ENCODE data around the gene ABCA6. TPM values are rescaled to one million over a fixed set of nuclear protein-coding genes. Genes with fewer than 3 reads are reported as not detected.

Gene ABCA6
- total RNA-seq, 1 donor from 2014 or later: not detected

GRCh38 chr17:69062860-69063581 is 78.7 kb downstream of the ABCA6 start:
- Mint-ChIP-seq H3K27ac (no peak overlapping the region), H3K9me3 (no peaks in the 10 kb centered on the region), H3K4me3 (no peak overlapping the region), H3K27me3 (ENCODE audit: insufficient read depth) (peaks cover 10% of the 10 kb centered on the region), H3K36me3 (ENCODE audit: low read depth) (no peaks in the 10 kb centered on the region), H3K4me1 (ENCODE audit: low read depth) (peaks cover 14% of the 10 kb centered on the region)
- intact Hi-C loops (cut with micrococcal nuclease): no loop called here
- no peak for DNase-seq (ENCODE audit: low spot score)

GRCh38 chr17:69061721-69062556 is 79.8 kb downstream of the ABCA6 start:
- H3K27ac Mint-ChIP-seq: no peak overlapping the region
- no peak for DNase-seq (ENCODE audit: low spot score)
- H3K27me3 Mint-ChIP-seq (ENCODE audit: insufficient read depth): peaks cover 10% of the 10 kb centered on the region
- H3K4me3 Mint-ChIP-seq: no peak overlapping the region
- H3K36me3 Mint-ChIP-seq (ENCODE audit: low read depth): no peaks in the 10 kb centered on the region
- peaks cover 14% of the 10 kb centered on the region for H3K4me1 Mint-ChIP-seq (ENCODE audit: low read depth)
- peaks cover 2% of the 10 kb centered on the region for H3K9me3 Mint-ChIP-seq
- intact Hi-C loops (cut with micrococcal nuclease): no loop called here

GRCh38 chr17:69060822-69061221 is 80.9 kb downstream of the ABCA6 start, which contains the start of gene ABCA9:
Gene ABCA9 (minus strand): TSS chr17:69060927. CDS start chr17:69051126, 9,801 bp downstream.
- Mint-ChIP-seq H3K4me1 (ENCODE audit: low read depth) (peaks cover 8% of the 10 kb centered on the region), H3K27ac (no peak within 1 kb of the TSS), H3K36me3 (ENCODE audit: low read depth) (no peaks in the 10 kb centered on the region), H3K27me3 (ENCODE audit: insufficient read depth) (peaks cover 5% of the 10 kb centered on the region), H3K4me3 (no peak within 1 kb of the TSS), H3K9me3 (peaks cover 6% of the 10 kb centered on the region)
- intact Hi-C loops (cut with micrococcal nuclease): no loop called here
- no peak for DNase-seq (ENCODE audit: low spot score)

- DNase-seq (ENCODE audit: low spot score): no peak
- Mint-ChIP-seq H3K4me3 (no peak overlapping the region), H3K36me3 (ENCODE audit: low read depth) (no peaks in the 10 kb centered on the region), H3K9me3 (peaks cover 6% of the 10 kb centered on the region), H3K27me3 (ENCODE audit: insufficient read depth) (peaks cover 4% of the 10 kb centered on the region), H3K27ac (no peak overlapping the region), H3K4me1 (ENCODE audit: low read depth) (peaks cover under 1% of the 10 kb centered on the region)
- intact Hi-C loops (cut with micrococcal nuclease): no loop called here
Observed at GRCh38 chr17:69059458-69060175, 82.1 kb downstream of the ABCA6 start.

GRCh38 chr17:69058165-69058564 is 83.5 kb downstream of the ABCA6 start:
- Mint-ChIP-seq H3K4me1 (ENCODE audit: low read depth) (no peaks in the 10 kb centered on the region), H3K4me3 (no peak overlapping the region), H3K36me3 (ENCODE audit: low read depth) (no peaks in the 10 kb centered on the region), H3K27me3 (ENCODE audit: insufficient read depth) (peaks cover 3% of the 10 kb centered on the region), H3K9me3 (peaks cover 6% of the 10 kb centered on the region), H3K27ac (no peak overlapping the region)
- no peak for DNase-seq (ENCODE audit: low spot score)
- intact Hi-C loops (cut with micrococcal nuclease): no loop called here

GRCh38 chr17:69057280-69057679 is 84.4 kb downstream of the ABCA6 start:
- H3K9me3 Mint-ChIP-seq: peaks cover 6% of the 10 kb centered on the region
- H3K4me3 Mint-ChIP-seq: no peak overlapping the region
- H3K36me3 Mint-ChIP-seq (ENCODE audit: low read depth): no peaks in the 10 kb centered on the region
- no peak for DNase-seq (ENCODE audit: low spot score)
- H3K27ac Mint-ChIP-seq: no peak overlapping the region
- no peaks in the 10 kb centered on the region for H3K4me1 Mint-ChIP-seq (ENCODE audit: low read depth)
- intact Hi-C loops (cut with micrococcal nuclease): no loop called here
- peaks cover 3% of the 10 kb centered on the region for H3K27me3 Mint-ChIP-seq (ENCODE audit: insufficient read depth)

- Mint-ChIP-seq H3K4me3 (no peak overlapping the region), H3K9me3 (peaks cover 6% of the 10 kb centered on the region), H3K27ac (no peak overlapping the region), H3K27me3 (ENCODE audit: insufficient read depth) (peaks cover 3% of the 10 kb centered on the region), H3K4me1 (ENCODE audit: low read depth) (no peaks in the 10 kb centered on the region), H3K36me3 (ENCODE audit: low read depth) (no peaks in the 10 kb centered on the region)
- intact Hi-C loops (cut with micrococcal nuclease): no loop called here
- no peak for DNase-seq (ENCODE audit: low spot score)
Observed at GRCh38 chr17:69056179-69056823, 85.4 kb downstream of the ABCA6 start.

GRCh38 chr17:69055334-69055733 is 86.4 kb downstream of the ABCA6 start:
- H3K4me3 Mint-ChIP-seq: no peak overlapping the region
- intact Hi-C loops (cut with micrococcal nuclease): no loop called here
- H3K4me1 Mint-ChIP-seq (ENCODE audit: low read depth): no peaks in the 10 kb centered on the region
- H3K27ac Mint-ChIP-seq: no peak overlapping the region
- no peak for DNase-seq (ENCODE audit: low spot score)
- no peaks in the 10 kb centered on the region for H3K36me3 Mint-ChIP-seq (ENCODE audit: low read depth)
- H3K27me3 Mint-ChIP-seq (ENCODE audit: insufficient read depth): peaks cover 3% of the 10 kb centered on the region
- peaks cover 6% of the 10 kb centered on the region for H3K9me3 Mint-ChIP-seq

- no peak overlapping the region for H3K4me3 Mint-ChIP-seq
- no peak overlapping the region for H3K27ac Mint-ChIP-seq
- peaks cover 3% of the 10 kb centered on the region for H3K27me3 Mint-ChIP-seq (ENCODE audit: insufficient read depth)
- intact Hi-C loops (cut with micrococcal nuclease): no loop called here
- no peak for DNase-seq (ENCODE audit: low spot score)
- H3K9me3 Mint-ChIP-seq: no peaks in the 10 kb centered on the region
- no peaks in the 10 kb centered on the region for H3K36me3 Mint-ChIP-seq (ENCODE audit: low read depth)
- H3K4me1 Mint-ChIP-seq (ENCODE audit: low read depth): peaks cover 20% of the 10 kb centered on the region
Observed at GRCh38 chr17:69050999-69051775, 90.5 kb downstream of the ABCA6 start.

- intact Hi-C loops (cut with micrococcal nuclease): no loop called here
- H3K27ac Mint-ChIP-seq: no peak overlapping the region
- peaks cover 20% of the 10 kb centered on the region for H3K4me1 Mint-ChIP-seq (ENCODE audit: low read depth)
- no peaks in the 10 kb centered on the region for H3K9me3 Mint-ChIP-seq
- H3K4me3 Mint-ChIP-seq: no peak overlapping the region
- DNase-seq (ENCODE audit: low spot score): no peak
- H3K36me3 Mint-ChIP-seq (ENCODE audit: low read depth): no peaks in the 10 kb centered on the region
- H3K27me3 Mint-ChIP-seq (ENCODE audit: insufficient read depth): peaks cover 2% of the 10 kb centered on the region
Observed at GRCh38 chr17:69048634-69049033, 93.1 kb downstream of the ABCA6 start.

- Mint-ChIP-seq H3K27ac (no peak overlapping the region), H3K4me1 (ENCODE audit: low read depth) (peaks cover 20% of the 10 kb centered on the region), H3K36me3 (ENCODE audit: low read depth) (no peaks in the 10 kb centered on the region), H3K4me3 (no peak overlapping the region), H3K27me3 (ENCODE audit: insufficient read depth) (no peaks in the 10 kb centered on the region), H3K9me3 (no peaks in the 10 kb centered on the region)
- DNase-seq (ENCODE audit: low spot score): no peak
- intact Hi-C loops (cut with micrococcal nuclease): no loop called here
Observed at GRCh38 chr17:69047368-69048263, 94.1 kb downstream of the ABCA6 start.
